HEK293 (cell line): ENCODE results near the gene PTH1R.

ENCODE experiments used
- HOXC10 ChIP-seq: sonication (generic); formaldehyde crosslinking; IDR thresholded peaks from 2 replicates; pipeline ENCODE4 v1.8.1; 2023; ENCODE audit warnings: mild to moderate bottlenecking, missing genetic modification reagents
- KLF7 ChIP-seq: fragments of 450-650 bp; formaldehyde crosslinking; IDR thresholded peaks from 2 replicates; pipeline ENCODE4 v1.5.1; 2016; ENCODE audit warnings: missing biosample characterization, missing genetic modification characterization, borderline replicate concordance
- KLF9 ChIP-seq: fragments of 450-650 bp; formaldehyde crosslinking; IDR thresholded peaks from 2 replicates; pipeline ENCODE4 v1.5.1; 2016; ENCODE audit warnings: missing biosample characterization, missing genetic modification characterization, low read depth
- MEIS1 ChIP-seq: sonication (generic); formaldehyde crosslinking; IDR thresholded peaks from 2 replicates; pipeline ENCODE4 v1.8.1; 2022; ENCODE audit warnings: missing genetic modification reagents, mild to moderate bottlenecking, borderline replicate concordance
- REPIN1 ChIP-seq: fragments of 450-650 bp; formaldehyde crosslinking; IDR thresholded peaks from 2 replicates; pipeline ENCODE4 v1.5.1; 2017; ENCODE audit warnings: missing biosample characterization, missing genetic modification characterization, low read depth
- SALL2 ChIP-seq: fragments of 450-650 bp; formaldehyde crosslinking; IDR thresholded peaks from 2 replicates; pipeline ENCODE4 v1.5.0; 2017; ENCODE audit warnings: missing biosample characterization, mild to moderate bottlenecking, missing genetic modification characterization, borderline replicate concordance
- SP2 ChIP-seq: fragments of 450-650 bp; formaldehyde crosslinking; IDR thresholded peaks from 2 replicates; pipeline ENCODE4 v1.5.1; 2016; ENCODE audit warnings: missing biosample characterization, missing genetic modification characterization
- ZBTB21 ChIP-seq: fragments of 450-650 bp; formaldehyde crosslinking; IDR thresholded peaks from 2 replicates; pipeline ENCODE4 v1.5.1; 2017; ENCODE audit warnings: missing biosample characterization, missing genetic modification characterization
- ZBTB8A ChIP-seq: fragments of 450-650 bp; formaldehyde crosslinking; IDR thresholded peaks from 2 replicates; pipeline ENCODE4 v1.5.1; 2016; ENCODE audit warnings: missing biosample characterization, missing genetic modification characterization
- ZFP69B ChIP-seq: fragments of 450-650 bp; formaldehyde crosslinking; IDR thresholded peaks from 2 replicates; pipeline ENCODE4 v1.5.1; 2016; ENCODE audit warnings: missing biosample characterization, missing genetic modification characterization
- ZNF121 ChIP-seq: fragments of 450-650 bp; formaldehyde crosslinking; IDR thresholded peaks from 2 replicates; pipeline ENCODE4 v1.5.1; 2016; ENCODE audit warnings: missing biosample characterization, missing genetic modification characterization
- ZNF140 ChIP-seq: fragments of 450-650 bp; formaldehyde crosslinking; IDR thresholded peaks from 2 replicates; pipeline ENCODE4 v1.5.1; 2016; ENCODE audit warnings: missing biosample characterization, missing genetic modification characterization
- ZNF146 ChIP-seq: fragments of 450-650 bp; formaldehyde crosslinking; IDR thresholded peaks from 2 replicates; pipeline ENCODE4 v1.5.1; 2016; ENCODE audit warnings: missing biosample characterization, missing genetic modification characterization
- ZNF184 ChIP-seq: fragments of 450-650 bp; IDR thresholded peaks from 2 replicates; pipeline ENCODE4 v1.5.1; 2018; ENCODE audit warnings: missing biosample characterization, mild to moderate bottlenecking, missing genetic modification characterization
- ZNF221 ChIP-seq: fragments of 450-650 bp; formaldehyde crosslinking; IDR thresholded peaks from 2 replicates; pipeline ENCODE4 v1.5.1; 2017; ENCODE audit warnings: missing biosample characterization, missing genetic modification characterization, borderline replicate concordance
- ZNF274 ChIP-seq, 2 experiments: fragments of 200-500 bp in 1 of 2; fragments of 450-650 bp in 1 of 2; sonication (Bioruptor generic) in 1 of 2; formaldehyde crosslinking in 1 of 2; IDR thresholded peaks; 2 replicates each; pipeline versions ENCODE4 v1.5.1 to v1.6.1; 2014 to 2016; ENCODE audit warnings: borderline replicate concordance in 1 of 2, inconsistent platforms in 1 of 2, low read length in 1 of 2, missing biosample characterization in 1 of 2, missing genetic modification characterization in 1 of 2
- ZNF324 ChIP-seq: fragments of 450-650 bp; formaldehyde crosslinking; IDR thresholded peaks from 2 replicates; pipeline ENCODE4 v1.5.1; 2016; ENCODE audit warnings: missing biosample characterization, missing genetic modification characterization
- ZNF366 ChIP-seq: fragments of 450-650 bp; formaldehyde crosslinking; conservative IDR thresholded peaks from 2 replicates; pipeline ENCODE4 v1.5.1; 2016; ENCODE audit warnings: missing biosample characterization, missing genetic modification characterization
- ZNF394 ChIP-seq: fragments of 450-650 bp; formaldehyde crosslinking; IDR thresholded peaks from 2 replicates; pipeline ENCODE4 v1.5.1; 2016; ENCODE audit warnings: missing biosample characterization, missing genetic modification characterization, mild to moderate bottlenecking, moderate library complexity, borderline replicate concordance
- ZNF501 ChIP-seq: fragments of 450-650 bp; formaldehyde crosslinking; IDR thresholded peaks from 2 replicates; pipeline ENCODE4 v1.5.1; 2016; ENCODE audit warnings: missing biosample characterization, missing genetic modification characterization
- ZNF558 ChIP-seq: fragments of 450-650 bp; formaldehyde crosslinking; IDR thresholded peaks from 2 replicates; pipeline ENCODE4 v1.5.1; 2016; ENCODE audit warnings: missing biosample characterization, missing genetic modification characterization
- ZNF664 ChIP-seq: fragments of 450-650 bp; formaldehyde crosslinking; IDR thresholded peaks from 2 replicates; pipeline ENCODE4 v1.5.1; 2016; ENCODE audit warnings: missing biosample characterization, missing genetic modification characterization
- ZNF701 ChIP-seq: fragments of 450-650 bp; formaldehyde crosslinking; IDR thresholded peaks from 2 replicates; pipeline ENCODE4 v1.5.1; 2016; ENCODE audit warnings: missing biosample characterization, missing genetic modification characterization
- ZNF707 ChIP-seq: fragments of 450-650 bp; formaldehyde crosslinking; IDR thresholded peaks from 2 replicates; pipeline ENCODE4 v1.5.1; 2016; ENCODE audit warnings: missing biosample characterization, missing genetic modification characterization
- ZNF791 ChIP-seq: fragments of 450-650 bp; formaldehyde crosslinking; IDR thresholded peaks from 2 replicates; pipeline ENCODE4 v1.5.1; 2016; ENCODE audit warnings: missing biosample characterization, missing genetic modification characterization
- ZXDB ChIP-seq: fragments of 450-650 bp; formaldehyde crosslinking; IDR thresholded peaks from 2 replicates; pipeline ENCODE4 v1.5.1; 2016; ENCODE audit warnings: missing biosample characterization, missing genetic modification characterization
- TF ChIP-seq, protein P1 (sequence below): fragments of 450-650 bp; formaldehyde crosslinking; IDR thresholded peaks from 2 replicates; pipeline ENCODE4 v1.5.1; 2017; ENCODE audit warnings: missing biosample characterization, missing genetic modification characterization
- TF ChIP-seq, protein P2 (sequence below): fragments of 450-650 bp; formaldehyde crosslinking; IDR thresholded peaks from 2 replicates; pipeline ENCODE4; 2016; ENCODE audit warnings: missing biosample characterization, missing genetic modification characterization
- TF ChIP-seq, protein P3 (sequence below): fragments of 450-650 bp; IDR thresholded peaks from 2 replicates; pipeline ENCODE4 v1.5.1; 2018; ENCODE audit warnings: missing biosample characterization, mild to moderate bottlenecking, missing genetic modification characterization
- TF ChIP-seq, protein P4 (sequence below): fragments of 450-650 bp; formaldehyde crosslinking; IDR thresholded peaks from 2 replicates; pipeline ENCODE4 v1.5.1; 2016; ENCODE audit warnings: missing biosample characterization, missing genetic modification characterization
- TF ChIP-seq, protein P5 (sequence below): fragments of 450-650 bp; formaldehyde crosslinking; IDR thresholded peaks from 2 replicates; pipeline ENCODE4 v1.5.1; 2016; ENCODE audit warnings: missing biosample characterization, missing genetic modification characterization

The PTH1R gene

DNA sequence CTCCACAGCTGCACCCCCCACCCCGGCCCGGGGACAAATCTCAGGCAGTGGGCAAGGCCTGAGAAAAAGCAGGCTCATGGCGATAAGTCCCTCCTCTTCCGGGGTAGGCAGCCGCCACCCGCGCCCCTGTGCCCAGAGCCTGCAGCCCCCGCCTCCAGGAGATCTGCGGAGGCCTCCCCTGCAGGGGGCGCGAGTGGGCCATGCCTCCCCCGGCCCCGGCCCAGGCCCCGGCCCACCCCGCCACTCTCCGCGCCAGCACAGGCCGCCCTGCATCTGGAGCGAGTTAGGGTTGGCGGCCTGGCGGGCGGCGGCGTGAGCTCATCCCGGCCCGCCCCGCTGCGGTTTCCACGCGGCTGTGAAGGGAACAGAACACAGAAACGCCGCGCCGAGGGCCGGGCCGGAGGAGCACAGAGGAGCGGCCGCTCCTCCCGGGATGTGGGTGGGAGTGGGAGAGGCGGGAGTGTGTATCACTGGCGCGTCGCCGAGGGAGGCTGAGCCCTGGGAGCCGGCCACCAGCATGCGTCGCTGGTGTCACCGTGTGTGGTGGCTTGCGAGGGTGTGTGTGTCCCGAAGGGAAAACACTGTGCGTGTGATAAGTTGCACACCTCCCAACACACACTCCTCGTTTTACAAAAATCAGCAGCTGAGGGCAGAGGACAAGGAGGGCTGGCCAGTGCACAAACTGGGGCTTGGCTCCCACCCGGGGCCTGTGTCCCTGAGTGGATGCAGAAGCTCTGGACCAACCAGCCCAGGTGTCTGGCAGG, 31.5 kb upstream of the PTH1R start (continued):
- TF ChIP-seq ZBTB8A (tag by site-specific recombination) (0 out of 2 replicates have a peak, but pooled peaks have one; percentile 20), ZNF184 (tag by site-specific recombination) (no peak), SALL2 (no peak), MEIS1 (no peak), KLF9 (tag by site-specific recombination) (peak; percentile 23; the same call in 1 of the 2 replicates), ZNF501 (tag by site-specific recombination) (0 out of 2 replicates have a peak, but pooled peaks have one; percentile 4), ZNF366 (tag by site-specific recombination) (no peak), ZNF324 (tag by site-specific recombination) (no peak), ZNF221 (tag by site-specific recombination) (no peak), ZNF121 (no peak), ZNF664 (no peak), ZNF140 (tag by site-specific recombination) (no peak), ZNF146 (tag by site-specific recombination) (no peak), ZNF274 (IDR thresholded peaks at IDR 0.05; ENCODE audit: low read length) (no peak), ZNF274 (tag by site-specific recombination; IDR thresholded peaks at IDR 0.05; ENCODE audit: borderline replicate concordance) (no peak), ZNF791 (tag by site-specific recombination) (no peak), SP2 (tag by site-specific recombination) (peak; percentile 76), REPIN1 (tag by site-specific recombination) (no peak), HOXC10 (no peak), ZNF707 (tag by site-specific recombination) (no peak), ZNF558 (tag by site-specific recombination) (no peak), KLF7 (tag by site-specific recombination) (0 out of 2 replicates have a peak, but pooled peaks have one; percentile 22), ZNF394 (tag by site-specific recombination) (no peak; the same call in 1 of the 2 replicates), ZNF701 (tag by site-specific recombination) (no peak), ZXDB (tag by site-specific recombination) (peak; percentile 77; the same call in 1 of the 2 replicates), ZBTB21 (tag by site-specific recombination) (no peak), ZFP69B (no peak)
- TF ChIP-seq, protein P1, sequence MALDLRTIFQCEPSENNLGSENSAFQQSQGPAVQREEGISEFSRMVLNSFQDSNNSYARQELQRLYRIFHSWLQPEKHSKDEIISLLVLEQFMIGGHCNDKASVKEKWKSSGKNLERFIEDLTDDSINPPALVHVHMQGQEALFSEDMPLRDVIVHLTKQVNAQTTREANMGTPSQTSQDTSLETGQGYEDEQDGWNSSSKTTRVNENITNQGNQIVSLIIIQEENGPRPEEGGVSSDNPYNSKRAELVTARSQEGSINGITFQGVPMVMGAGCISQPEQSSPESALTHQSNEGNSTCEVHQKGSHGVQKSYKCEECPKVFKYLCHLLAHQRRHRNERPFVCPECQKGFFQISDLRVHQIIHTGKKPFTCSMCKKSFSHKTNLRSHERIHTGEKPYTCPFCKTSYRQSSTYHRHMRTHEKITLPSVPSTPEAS, result 0 out of 2 replicates have a peak, but pooled peaks have one; percentile 14
- TF ChIP-seq, protein P2, sequence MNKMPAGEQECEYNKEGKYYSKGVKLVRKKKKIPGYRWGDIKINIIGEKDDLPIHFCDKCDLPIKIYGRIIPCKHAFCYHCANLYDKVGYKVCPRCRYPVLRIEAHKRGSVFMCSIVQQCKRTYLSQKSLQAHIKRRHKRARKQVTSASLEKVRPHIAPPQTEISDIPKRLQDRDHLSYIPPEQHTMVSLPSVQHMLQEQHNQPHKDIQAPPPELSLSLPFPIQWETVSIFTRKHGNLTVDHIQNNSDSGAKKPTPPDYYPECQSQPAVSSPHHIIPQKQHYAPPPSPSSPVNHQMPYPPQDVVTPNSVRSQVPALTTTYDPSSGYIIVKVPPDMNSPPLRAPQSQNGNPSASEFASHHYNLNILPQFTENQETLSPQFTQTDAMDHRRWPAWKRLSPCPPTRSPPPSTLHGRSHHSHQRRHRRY, result no peak
- TF ChIP-seq, protein P3, sequence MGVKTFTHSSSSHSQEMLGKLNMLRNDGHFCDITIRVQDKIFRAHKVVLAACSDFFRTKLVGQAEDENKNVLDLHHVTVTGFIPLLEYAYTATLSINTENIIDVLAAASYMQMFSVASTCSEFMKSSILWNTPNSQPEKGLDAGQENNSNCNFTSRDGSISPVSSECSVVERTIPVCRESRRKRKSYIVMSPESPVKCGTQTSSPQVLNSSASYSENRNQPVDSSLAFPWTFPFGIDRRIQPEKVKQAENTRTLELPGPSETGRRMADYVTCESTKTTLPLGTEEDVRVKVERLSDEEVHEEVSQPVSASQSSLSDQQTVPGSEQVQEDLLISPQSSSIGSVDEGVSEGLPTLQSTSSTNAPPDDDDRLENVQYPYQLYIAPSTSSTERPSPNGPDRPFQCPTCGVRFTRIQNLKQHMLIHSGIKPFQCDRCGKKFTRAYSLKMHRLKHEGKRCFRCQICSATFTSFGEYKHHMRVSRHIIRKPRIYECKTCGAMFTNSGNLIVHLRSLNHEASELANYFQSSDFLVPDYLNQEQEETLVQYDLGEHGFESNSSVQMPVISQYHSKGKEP (tag by site-specific recombination), result no peak
- TF ChIP-seq, protein P4, sequence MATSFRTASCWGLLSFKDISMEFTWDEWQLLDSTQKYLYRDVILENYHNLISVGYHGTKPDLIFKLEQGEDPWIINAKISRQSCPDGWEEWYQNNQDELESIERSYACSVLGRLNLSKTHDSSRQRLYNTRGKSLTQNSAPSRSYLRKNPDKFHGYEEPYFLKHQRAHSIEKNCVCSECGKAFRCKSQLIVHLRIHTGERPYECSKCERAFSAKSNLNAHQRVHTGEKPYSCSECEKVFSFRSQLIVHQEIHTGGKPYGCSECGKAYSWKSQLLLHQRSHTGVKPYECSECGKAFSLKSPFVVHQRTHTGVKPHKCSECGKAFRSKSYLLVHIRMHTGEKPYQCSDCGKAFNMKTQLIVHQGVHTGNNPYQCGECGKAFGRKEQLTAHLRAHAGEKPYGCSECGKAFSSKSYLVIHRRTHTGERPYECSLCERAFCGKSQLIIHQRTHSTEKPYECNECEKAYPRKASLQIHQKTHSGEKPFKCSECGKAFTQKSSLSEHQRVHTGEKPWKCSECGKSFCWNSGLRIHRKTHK, result no peak
- TF ChIP-seq, protein P5, sequence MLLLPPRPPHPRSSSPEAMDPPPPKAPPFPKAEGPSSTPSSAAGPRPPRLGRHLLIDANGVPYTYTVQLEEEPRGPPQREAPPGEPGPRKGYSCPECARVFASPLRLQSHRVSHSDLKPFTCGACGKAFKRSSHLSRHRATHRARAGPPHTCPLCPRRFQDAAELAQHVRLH, result no peak
